Stimulated activated CD4-positive, alpha-beta T cell treated with anti-CD3 and anti-CD28 coated beads, Interleukin-1b, Interleukin-23, amount 100 ng/mL, for 4 hours (primary cell): ENCODE data around the gene TAS2R4.
"Not testable (repeated sequence)": the region's sequence is repeated elsewhere in the genome, so short reads cannot be mapped to it uniquely, and the experiment has no call there.

ENCODE experiments used
- DNase-seq, 2 donors: peaks; one replicate each; pipeline ENCODE4 v3.0.0-alpha.2; 2020; ENCODE audit warnings: low read depth in 2 of 2

TAS2R4 gene

GRCh38 chr7:141776374-141776773 lies at the start of gene TAS2R4:
Gene TAS2R4, plus strand, starts transcription at chr7:141776674. Its CDS starts 1,815 bp downstream, at chr7:141778489.
- no peak for DNase-seq

GRCh38 chr7:141729020-141729419 lies 47.5 kb upstream of the TAS2R4 start:
- no peak for DNase-seq

- no peak for DNase-seq
Observed at GRCh38 chr7:141731476-141732149, 44.9 kb upstream of the TAS2R4 start.

- DNase-seq, result no peak
Observed at GRCh38 chr7:141737118-141737835, 39.2 kb upstream of the TAS2R4 start.

GRCh38 chr7:141737836-141738591 lies 38.5 kb upstream of the TAS2R4 start, which contains the start of gene SSBP1:
Gene SSBP1, plus strand, starts transcription at chr7:141738358. Its CDS starts 809 bp downstream, at chr7:141739167.
- peak; percentile 74 to 87 for DNase-seq

GRCh38 chr7:141738592-141739013 lies 37.9 kb upstream of the TAS2R4 start:
- no peak for DNase-seq

GRCh38 chr7:141739250-141739649 lies 37.2 kb upstream of the TAS2R4 start:
- DNase-seq, result no peak

- DNase-seq, result no peak
Observed at GRCh38 chr7:141742229-141742628, 34.2 kb upstream of the TAS2R4 start.

GRCh38 chr7:141744131-141744530 lies 32.3 kb upstream of the TAS2R4 start:
- no peak for DNase-seq

- no peak for DNase-seq
Observed at GRCh38 chr7:141748396-141748795, 28.1 kb upstream of the TAS2R4 start.

- not testable (repeated sequence) for DNase-seq
Observed at GRCh38 chr7:141751904-141752303, 24.6 kb upstream of the TAS2R4 start.

- no peak for DNase-seq
Observed at GRCh38 chr7:141752634-141753033, 23.8 kb upstream of the TAS2R4 start.

GRCh38 chr7:141754939-141755338 lies 21.5 kb upstream of the TAS2R4 start:
- no peak for DNase-seq

- DNase-seq, result no peak
Observed at GRCh38 chr7:141763797-141764196, 12.7 kb upstream of the TAS2R4 start, which contains the start of gene TAS2R3. Gene TAS2R3, plus strand, starts transcription at chr7:141764097. Its CDS starts 62 bp downstream, at chr7:141764159.

- DNase-seq, result not testable (repeated sequence)
Observed at GRCh38 chr7:141770083-141770583, 6.3 kb upstream of the TAS2R4 start.

- DNase-seq, result no peak
Observed at GRCh38 chr7:141785706-141786552, 9.5 kb downstream of the TAS2R4 start.

GRCh38 chr7:141788296-141788695 lies 11.8 kb downstream of the TAS2R4 start:
- DNase-seq, result no peak

GRCh38 chr7:141789917-141790316 lies 13.4 kb downstream of the TAS2R4 start, which contains the start of gene TAS2R5:
Gene TAS2R5, plus strand, starts transcription at chr7:141790217. Its CDS starts 145 bp downstream, at chr7:141790362.
- no peak for DNase-seq

GRCh38 chr7:141792526-141792925 lies 16.1 kb downstream of the TAS2R4 start:
- DNase-seq, result no peak

GRCh38 chr7:141820067-141820466 lies 43.6 kb downstream of the TAS2R4 start:
- DNase-seq, result no peak

- not testable (repeated sequence) for DNase-seq
Observed at GRCh38 chr7:141822432-141822831, 46.0 kb downstream of the TAS2R4 start.
